ENCODE data around the gene KCNN4. TPM values are rescaled to one million over a fixed set of nuclear protein-coding genes. Genes with fewer than 3 reads are reported as not detected.

The KCNN4 gene
- total and polyA plus RNA-seq, 10 of the 15 experiments (the other 5 are each of a cell fraction or from before 2014, with no cell fraction given), result 1.4 to 112 (median 77.9) TPM

- TF ChIP-seq E4F1 (IDR thresholded peaks at IDR 0.05; ENCODE audit: borderline replicate concordance, partially characterized antibody) (no peak), MTA2 (IDR thresholded peaks at IDR 0.05; ENCODE audit: low read depth) (peak; percentile 39; the same call in 1 of the 2 replicates), JUND (IDR thresholded peaks at IDR 0.05; ENCODE audit: low read depth, low read length) (0 out of 2 replicates have a peak, but pooled peaks have one; percentile 56), NFIC (IDR thresholded peaks at IDR 0.05; ENCODE audit: low read depth, low read length) (0 out of 2 replicates have a peak, but pooled peaks have one; percentile 8), ZNF687 (IDR thresholded peaks at IDR 0.05) (no peak), NR2F1 (conservative IDR thresholded peaks at IDR 0.05) (no peak), E2F4 (IDR thresholded peaks at IDR 0.05; ENCODE audit: low read depth, low read length) (no peak), TBL1XR1 (IDR thresholded peaks at IDR 0.05; ENCODE audit: low read depth, low read length) (0 out of 2 replicates have a peak, but pooled peaks have one; percentile 51), NKRF (conservative IDR thresholded peaks at IDR 0.05) (0 out of 2 replicates have a peak, but pooled peaks have one; percentile 14), NBN (IDR thresholded peaks at IDR 0.05) (no peak), ZBED1 (IDR thresholded peaks at IDR 0.05; ENCODE audit: borderline replicate concordance) (peak; percentile 51), MLLT1 (IDR thresholded peaks at IDR 0.05) (no peak), MYC (IDR thresholded peaks at IDR 0.05; ENCODE audit: insufficient read depth, insufficient read length, insufficient replicate concordance, low read length, severe bottlenecking) (no peak), SREBF1 (IDR thresholded peaks at IDR 0.05; ENCODE audit: low read length) (peak; percentile 47; the same call in 1 of the 2 replicates), CEBPB (IDR thresholded peaks at IDR 0.05; ENCODE audit: borderline replicate concordance in 1 of 2, low read depth in 2 of 2, low read length in 2 of 2) (no peak), FOXK2 (IDR thresholded peaks at IDR 0.05) (no peak), ESRRA (IDR thresholded peaks at IDR 0.05; ENCODE audit: low read length) (0 out of 2 replicates have a peak, but pooled peaks have one; percentile 59), MAX (IDR thresholded peaks at IDR 0.05; ENCODE audit: low read depth, low read length) (0 out of 2 replicates have a peak, but pooled peaks have one; percentile 39), CHD1 (IDR thresholded peaks at IDR 0.05; ENCODE audit: low read depth, low read length) (no peak)
Observed at GRCh38 chr19:43754253-43754502, 26.6 kb downstream of the KCNN4 start (continued).
